H1 (cell line): ENCODE results near the gene TBC1D16. TPM values are rescaled to one million over a fixed set of nuclear protein-coding genes. Genes with fewer than 3 reads are reported as not detected.

Experiments
- CTCF ChIA-PET: fragments of 300-600 bp; sonication (Branson Sonifier 250); formaldehyde crosslinking; loops from one replicate; lab custom pipeline; 2021; ENCODE audit not compliant: partially characterized antibody; lab: Charles Lee
- POLR2A ChIA-PET: fragments of 300-600 bp; sonication (Branson Sonifier 250); formaldehyde crosslinking; loops from one replicate; lab custom pipeline; 2021; ENCODE audit warnings: inconsistent platforms; ENCODE audit not compliant: partially characterized antibody; lab: Charles Lee
- DNase-seq, 2 experiments: peaks; one replicate each; pipeline versions ENCODE4 v3.0.0 to v3.0.0-alpha.2; 2010 to 2022; ENCODE audit warnings: low spot score in 2 of 2, low read depth in 1 of 2, mixed read lengths in 1 of 2
- FAIRE-seq: peaks from 2 replicates; lab custom pipeline; 2011; peaks lifted over from hg19 to GRCh38; lab: Jason Lieb, UNC
- H2AFZ ChIP-seq: 2 replicates; pipeline ENCODE4 v1.8.1; 2012; ENCODE audit warnings: low read length, inconsistent platforms
- H2AK5ac ChIP-seq: 2 replicates; pipeline ENCODE4 v1.6.1; 2013; ENCODE audit warnings: low read depth, low read length
- H2BK120ac ChIP-seq: replicated peaks from 2 replicates; pipeline ENCODE3; 2013; ENCODE audit warnings: low read depth, low read length, inconsistent platforms
- H2BK12ac ChIP-seq: 2 replicates; pipeline ENCODE4 v1.6.1; 2013; ENCODE audit warnings: low read depth, low read length
- H2BK15ac ChIP-seq: 2 replicates; pipeline ENCODE4 v1.6.1; 2013; ENCODE audit warnings: low read length
- H2BK20ac ChIP-seq: 2 replicates; pipeline ENCODE4 v1.6.1; 2013; ENCODE audit warnings: low read length
- H2BK5ac ChIP-seq: 2 replicates; pipeline ENCODE4 v1.6.1; 2013; ENCODE audit warnings: low read depth, low read length
- H3K14ac ChIP-seq: 2 replicates; pipeline ENCODE4 v1.6.1; 2013; ENCODE audit warnings: inconsistent platforms; ENCODE audit not compliant: insufficient read length
- H3K18ac ChIP-seq: 2 replicates; pipeline ENCODE4 v1.6.1; 2013; ENCODE audit warnings: low read length; ENCODE audit errors: extremely low read depth
- H3K23ac ChIP-seq: 2 replicates; pipeline ENCODE4 v1.6.1; 2013; ENCODE audit warnings: inconsistent platforms; ENCODE audit not compliant: insufficient read length
- H3K23me2 ChIP-seq: 2 replicates; pipeline ENCODE4 v1.6.1; 2013; ENCODE audit warnings: low read depth, low read length
- H3K27ac ChIP-seq: 2 replicates; pipeline ENCODE4 v1.6.1; 2011; ENCODE audit warnings: low read depth, low read length, inconsistent platforms
- H3K27me3 ChIP-seq, 4 experiments: replicated peaks in 1 of 4; 1 replicate in 1 of 4; 2 replicates in 3 of 4; pipeline versions ENCODE4 v1.6.1 to v1.8.1; 2011 to 2013; ENCODE audit warnings: low read length in 3 of 4, mild to moderate bottlenecking in 3 of 4, inconsistent platforms in 2 of 4, mixed read lengths in 2 of 4, moderate library complexity in 1 of 4; ENCODE audit not compliant: control insufficient read depth in 3 of 4, insufficient read depth in 3 of 4; ENCODE audit errors: extremely low read depth in 1 of 4
- H3K36me3 ChIP-seq, 4 experiments: 2 replicates each; pipeline versions ENCODE4 v1.6.1 to v1.8.1; 2011 to 2013; ENCODE audit warnings: mild to moderate bottlenecking in 4 of 4, low read length in 3 of 4, moderate library complexity in 2 of 4, control low read depth in 1 of 4, inconsistent platforms in 1 of 4; ENCODE audit not compliant: insufficient read depth in 4 of 4, control insufficient read depth in 2 of 4
- H3K4ac ChIP-seq: replicated peaks from 2 replicates; pipeline ENCODE3; 2013; ENCODE audit warnings: low read length, low read depth, mixed read lengths, inconsistent platforms; ENCODE audit not compliant: insufficient read length
- H3K4me1 ChIP-seq, 4 experiments: replicated peaks in 1 of 4; 1 replicate in 1 of 4; 2 replicates in 3 of 4; pipeline versions ENCODE4 v1.6.1 to v1.8.1; 2011 to 2013; ENCODE audit warnings: low read length in 3 of 4, inconsistent platforms in 2 of 4, mixed read lengths in 1 of 4; ENCODE audit not compliant: insufficient read depth in 4 of 4, control insufficient read depth in 3 of 4
- H3K4me2 ChIP-seq, 2 experiments: 2 replicates each; pipeline versions ENCODE4 v1.6.1 to v1.8.1; 2011 to 2013; ENCODE audit warnings: low read depth in 2 of 2, low read length in 2 of 2, control low read depth in 1 of 2, inconsistent platforms in 1 of 2, mild to moderate bottlenecking in 1 of 2; ENCODE audit not compliant: insufficient read depth in 1 of 2
- H3K4me3 ChIP-seq, 4 experiments: fragments of 200-600, 300-600 bp in 1 of 4; sonication (generic), shearing (Covaris generic), sonication (Bioruptor Twin) in 1 of 4; 2 replicates each; pipeline versions ENCODE4 v1.5.1 to v1.8.1; 2011 to 2016; ENCODE audit warnings: low read length in 4 of 4, low read depth in 3 of 4, control low read depth in 2 of 4, inconsistent platforms in 2 of 4, mild to moderate bottlenecking in 2 of 4, mixed read lengths in 1 of 4, moderate library complexity in 1 of 4; ENCODE audit not compliant: insufficient read depth in 2 of 4; ENCODE audit errors: extremely low read depth in 1 of 4
- H3K56ac ChIP-seq: replicated peaks from 2 replicates; pipeline ENCODE3; 2013; ENCODE audit warnings: low read depth, mild to moderate bottlenecking, mixed read lengths, low read length, inconsistent platforms; ENCODE audit not compliant: insufficient read length
- H3K79me1 ChIP-seq: 2 replicates; pipeline ENCODE4 v1.6.1; 2013; ENCODE audit warnings: low read depth, low read length, control low read depth
- H3K79me2 ChIP-seq, 2 experiments: 2 replicates each; pipeline versions ENCODE4 v1.6.1 to v1.8.1; 2012 to 2013; ENCODE audit warnings: low read length in 2 of 2, mild to moderate bottlenecking in 2 of 2, inconsistent platforms in 1 of 2; ENCODE audit not compliant: insufficient read depth in 2 of 2, control insufficient read depth in 1 of 2
- H3K9ac ChIP-seq, 4 experiments: replicated peaks in 1 of 4; 1 replicate in 1 of 4; 2 replicates in 3 of 4; pipeline versions ENCODE4 v1.6.1 to v1.8.1; 2011 to 2013; ENCODE audit warnings: low read depth in 3 of 4, low read length in 3 of 4, control low read depth in 2 of 4, mild to moderate bottlenecking in 2 of 4, moderate library complexity in 2 of 4, inconsistent platforms in 1 of 4; ENCODE audit errors: extremely low read depth in 1 of 4
- H3K9me3 ChIP-seq, 2 experiments: 2 replicates each; pipeline versions ENCODE4 v1.6.1 to v1.8.1; 2012 to 2013; ENCODE audit warnings: mild to moderate bottlenecking in 2 of 2, moderate library complexity in 2 of 2, control low read depth in 1 of 2, inconsistent platforms in 1 of 2, low read depth in 1 of 2, low read length in 1 of 2, mixed read lengths in 1 of 2; ENCODE audit not compliant: insufficient read depth in 2 of 2
- H4K20me1 ChIP-seq, 2 experiments: replicated peaks in 1 of 2; 2 replicates each; pipeline versions ENCODE3 to v1.8.1; 2011 to 2013; ENCODE audit warnings: inconsistent platforms in 2 of 2, low read length in 2 of 2, mild to moderate bottlenecking in 1 of 2; ENCODE audit not compliant: insufficient read depth in 2 of 2, control insufficient read depth in 1 of 2
- H4K5ac ChIP-seq: 2 replicates; pipeline ENCODE4 v1.6.1; 2013; ENCODE audit warnings: low read length, low read depth, mixed read lengths, inconsistent platforms; ENCODE audit not compliant: insufficient read length
- H4K8ac ChIP-seq: 2 replicates; pipeline ENCODE4 v1.8.0; 2013; ENCODE audit warnings: mild to moderate bottlenecking, moderate library complexity, low read length, inconsistent platforms; ENCODE audit not compliant: insufficient read depth; ENCODE audit errors: extremely low read depth
- H4K91ac ChIP-seq: replicated peaks from 2 replicates; pipeline ENCODE3; 2013; ENCODE audit warnings: low read length, mixed read lengths, inconsistent platforms; ENCODE audit not compliant: insufficient read length
- ASH2L ChIP-seq: fragments of 200-600, 300-600 bp; sonication (generic); IDR thresholded peaks from one replicate; pipeline ENCODE4 v1.7.1; 2017; ENCODE audit warnings: low read length
- KDM5A ChIP-seq: fragments of 200-600 bp; IDR thresholded peaks from 2 replicates; pipeline ENCODE4 v1.7.1; 2012; ENCODE audit warnings: mild to moderate bottlenecking, low read length, inconsistent platforms, mixed read lengths
- TEAD4 ChIP-seq: IDR thresholded peaks from 2 replicates; pipeline ENCODE4 v1.6.1; 2012; ENCODE audit warnings: low read depth, low read length, inconsistent platforms, mixed read lengths
- WGBS, 2 experiments: shearing (Covaris generic) in 1 of 2; methylation state at CpG; one replicate each; pipeline versions ENCODE4 v1.1.6 to v1.1.7; 2013 to 2015; ENCODE audit warnings: low lambda C conversion rate in 2 of 2, mixed read lengths in 2 of 2, inconsistent platforms in 1 of 2, low coverage in 1 of 2, missing lambda C conversion rate in 1 of 2; ENCODE audit not compliant: insufficient replicate concordance in 2 of 2, insufficient coverage in 1 of 2, insufficient read length in 1 of 2; ENCODE audit errors: extremely low coverage in 1 of 2, missing lambda C conversion rate in 1 of 2; 5-methylcytosine and 5-hydroxymethylcytosine counted together
- polyA plus RNA-seq, 7 experiments: library from polyadenylated mRNA; depleted of rRNA in 3 of 7; stranded (reverse) in 5 of 7; unstranded in 2 of 7; fragments of >200 nt in 5 of 7; fragments of 200-250 nt in 2 of 7; gene quantifications; 1 replicate in 5 of 7; 2 replicates in 1 of 7; 4 replicates in 1 of 7; pipeline versions ENCODE4 v1.2.1 to v1.2.3, GENCODE V29; 2011 to 2013; ENCODE audit warnings: missing spikeins in 2 of 7, mixed read lengths in 2 of 7
- total RNA-seq: library from RNA; stranded (reverse); fragmentation: NEBNext Ultra II Directional; extraction: Animal tissue kit (Norgen Biotek cat#: 25700); gene quantifications from 2 replicates; pipeline ENCODE4 v1.2.1, GENCODE V29; 2021

The TBC1D16 gene
- total and polyA plus RNA-seq, 2 of the 8 experiments (the other 6 are each of a cell fraction or from before 2014, with no cell fraction given), result 21.1 to 109 TPM

DNA sequence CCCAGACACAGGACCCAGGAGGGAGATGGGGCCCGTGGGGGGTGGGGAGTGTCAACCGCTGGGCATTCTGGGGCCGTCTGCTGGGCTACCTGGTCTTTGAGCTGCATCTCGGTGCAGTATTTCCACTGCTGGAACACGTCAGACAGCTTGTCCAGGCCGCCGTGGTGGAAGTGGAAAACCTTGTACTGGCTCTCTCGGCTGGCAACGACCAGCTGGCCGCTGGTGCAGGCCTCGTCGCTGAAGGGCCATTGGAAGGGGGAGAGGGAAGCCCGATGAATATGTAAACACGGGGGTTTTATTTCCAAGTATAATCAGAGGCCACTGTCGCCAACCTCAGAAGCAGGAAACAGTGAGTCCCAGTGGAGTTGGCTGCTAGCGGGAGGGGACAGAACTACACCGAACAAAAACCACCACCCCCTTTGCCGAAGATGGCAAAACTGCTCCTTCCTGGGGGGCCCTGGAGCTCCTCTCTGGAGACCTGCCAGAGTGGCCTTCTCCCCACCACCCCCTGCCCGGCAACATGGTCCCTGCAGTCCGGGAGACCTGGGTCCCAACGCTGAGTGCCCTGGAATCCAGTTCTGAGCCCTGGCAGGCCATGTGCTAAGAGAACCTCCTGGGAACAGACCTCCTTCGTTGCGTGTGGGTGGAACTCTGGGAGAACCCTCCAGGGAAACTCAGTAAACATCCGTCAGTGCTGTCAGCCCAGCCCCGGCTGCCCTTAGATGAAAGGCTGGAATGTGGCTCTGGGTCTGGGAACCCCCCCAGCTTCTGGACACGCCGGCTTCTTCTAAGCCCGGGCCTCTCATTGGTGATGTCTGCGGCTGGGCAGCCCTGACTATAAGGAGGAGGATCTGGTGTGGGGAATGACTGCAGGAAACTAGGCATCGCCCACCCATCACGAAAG is 84.1 kb downstream of the TBC1D16 start:
- H2BK15ac ChIP-seq, result peak overlapping the region; percentile 37; the same call in 1 of the 2 replicates
- H4K20me1 ChIP-seq, result peaks cover 0 to 3% of the 10 kb centered on the region in 2 experiments
- peak overlapping the region in 1 of 4 experiments; percentile 54; a peak in 1 of 8 replicates for H3K4me3 ChIP-seq
- no peaks in the 10 kb centered on the region; the same call in 1 of the 2 replicates for H3K23me2 ChIP-seq
- peak overlapping the region; percentile 93; the same call in 1 of the 2 replicates for H2BK5ac ChIP-seq
- peak overlapping the region; percentile 16; the same call in 1 of the 2 replicates for H2AK5ac ChIP-seq
- ChIA-PET CTCF (interaction anchor here (0.7 to 14.6 kb wide), 14 partner anchors 12 to 143 kb away, joined by 3 to 187 read pairs (median 5); partner anchors contain the start of gene CBX4), POLR2A (interaction anchor here (0.8 to 15.6 kb wide), 10 partner anchors 8 to 115 kb away, joined by 3 to 152 read pairs (median 12); no protein-coding TSS in a partner anchor)
- peaks cover 3 to 9% (median 8%) of the 10 kb centered on the region in 4 experiments; a peak in 5 of 8 replicates for H3K36me3 ChIP-seq
- peak; percentile 29 for TF ChIP-seq ASH2L
- 0 out of 2 replicates have a peak, but pooled peaks have one; percentile 49 for TF ChIP-seq TEAD4
- TF ChIP-seq KDM5A, result no peak
- no peak overlapping the region for H3K23ac ChIP-seq
- H3K4me1 ChIP-seq, result peaks cover 20 to 64% (median 47%) of the 10 kb centered on the region in 4 experiments
- H4K91ac ChIP-seq, result peak overlapping the region; percentile 32
- H3K9me3 ChIP-seq, result no peaks in the 10 kb centered on the region
- H2AFZ ChIP-seq, result no peak overlapping the region
- no peak overlapping the region; the same call in 1 of the 2 replicates for H3K27ac ChIP-seq
- DNase-seq (no peak), FAIRE-seq (no peak)
- peak overlapping the region; percentile 80 for H2BK12ac ChIP-seq
- peak overlapping the region; percentile 79 to 86 for H3K4me2 ChIP-seq
- no peak overlapping the region for H2BK120ac ChIP-seq
- WGBS, 2 experiments, result 59% methylated on average over 27 of the region's 31 CpGs; no CpG with 5 or more reads in 1 of the 2 experiments
- peak overlapping the region; percentile 58 for H4K8ac ChIP-seq
- H3K18ac ChIP-seq, result peak overlapping the region; percentile 44; the same call in 1 of the 2 replicates
- H3K14ac ChIP-seq, result no peak overlapping the region
- peak overlapping the region; percentile 10 for H3K4ac ChIP-seq
- peak overlapping the region; percentile 9 for H4K5ac ChIP-seq
- H3K9ac ChIP-seq, result peak overlapping the region in 2 of 4 experiments; percentile 4 to 6; a peak in 1 of 7 replicates
- peaks cover 8% of the 10 kb centered on the region; the same call in 1 of the 2 replicates for H3K79me1 ChIP-seq
- H3K79me2 ChIP-seq, result peaks cover 0 to 11% of the 10 kb centered on the region in 2 experiments; a peak in 1 of 4 replicates
- peak overlapping the region; percentile 87; the same call in 1 of the 2 replicates for H2BK20ac ChIP-seq
- no peak overlapping the region for H3K56ac ChIP-seq
- H3K27me3 ChIP-seq, result no peaks in the 10 kb centered on the region
